ENCODE measurements around the gene KAZN.

Gene KAZN

DNA sequence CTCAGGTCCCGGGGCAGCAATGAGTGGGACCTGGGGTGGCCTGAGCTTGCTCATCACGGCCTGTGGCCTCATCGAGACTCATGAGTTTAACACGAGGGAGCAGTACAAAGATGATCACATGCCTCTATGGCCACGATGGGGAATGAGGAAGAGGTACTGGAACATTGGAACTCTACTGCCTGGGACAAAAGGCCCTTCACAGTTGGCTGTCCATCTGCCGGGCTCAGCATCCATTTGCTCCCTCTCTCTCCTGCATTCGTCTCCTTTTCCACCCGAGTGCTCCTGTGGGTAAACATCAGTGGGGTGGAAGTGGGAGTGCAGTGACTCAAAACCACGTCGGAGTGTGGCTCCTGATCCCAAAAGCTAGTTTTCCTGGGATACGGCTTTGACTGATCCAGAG is 124.9 kb downstream of the KAZN start:
- H3K23ac ChIP-seq (ENCODE audit: low read length) = no peak overlapping the region
- H2BK5ac ChIP-seq (ENCODE audit: low read depth, low read length, poor library complexity) = no peak overlapping the region
- no peak overlapping the region for H3K9ac ChIP-seq (ENCODE audit: low read length)
- H3K27ac ChIP-seq (ENCODE audit: low read depth, low read length) = no peak overlapping the region
- no peak for DNase-seq
- peaks cover 2% of the 10 kb centered on the region for H3K9me3 ChIP-seq (ENCODE audit: insufficient read depth, low read depth, low read length)
- no peak overlapping the region for H4K91ac ChIP-seq (ENCODE audit: low read depth, low read length)
- no peak overlapping the region for H2AFZ ChIP-seq (ENCODE audit: insufficient read depth, low read length, poor library complexity)
- no peak overlapping the region for H3K4me3 ChIP-seq (ENCODE audit: low read depth, low read length)
- no peaks in the 10 kb centered on the region for H3K79me2 ChIP-seq (ENCODE audit: control insufficient read depth, insufficient read depth, low read length, poor library complexity)
- no peak overlapping the region for H3K18ac ChIP-seq (ENCODE audit: low read length)
- no peak overlapping the region for H3K4ac ChIP-seq (ENCODE audit: low read depth, low read length)
- no peak overlapping the region for H2BK120ac ChIP-seq (ENCODE audit: insufficient read depth, low read length, poor library complexity)
- H4K8ac ChIP-seq (ENCODE audit: low read depth, low read length) = no peak overlapping the region
- no peak overlapping the region for H3K14ac ChIP-seq (ENCODE audit: low read length)
- H3K27me3 ChIP-seq (ENCODE audit: insufficient read depth, low read length) = no peaks in the 10 kb centered on the region
- H3K36me3 ChIP-seq (ENCODE audit: control insufficient read depth in 1 of 2, insufficient read depth in 2 of 2, low read length in 2 of 2) = no peaks in the 10 kb centered on the region
- H3K4me1 ChIP-seq (ENCODE audit: control insufficient read depth in 1 of 2, insufficient read depth in 2 of 2, low read length in 2 of 2) = no peaks in the 10 kb centered on the region
- no peak overlapping the region for H3K4me2 ChIP-seq (ENCODE audit: low read length)
- no peak overlapping the region for H2BK12ac ChIP-seq (ENCODE audit: low read length)
- no CpG with 5 or more reads among the region's 11 CpGs for WGBS (ENCODE audit: extremely low coverage, insufficient coverage, insufficient read length)
- H3K79me1 ChIP-seq (ENCODE audit: low read length) = no peaks in the 10 kb centered on the region
- H2AK5ac ChIP-seq (ENCODE audit: low read length) = no peak overlapping the region
- no peak overlapping the region for H4K12ac ChIP-seq (ENCODE audit: low read depth, low read length)

DNA sequence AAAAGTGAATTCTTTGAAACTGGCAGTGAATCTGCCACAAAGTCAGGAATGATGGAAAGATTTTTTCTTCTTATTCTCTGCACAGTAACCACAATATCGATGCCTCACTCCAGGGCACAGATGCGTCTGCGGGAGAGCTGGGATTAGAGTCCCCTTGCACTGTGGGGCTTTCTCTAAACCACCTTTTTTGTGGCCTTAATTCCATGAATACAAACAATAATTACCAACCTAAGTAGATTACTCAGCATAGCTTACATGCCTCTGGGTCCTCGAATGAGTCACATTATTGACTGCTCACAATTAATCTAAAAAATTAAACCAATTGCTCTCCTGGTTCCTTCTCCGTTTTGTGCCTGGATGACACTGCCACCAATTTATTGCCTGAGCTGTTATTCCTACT is 125.8 kb downstream of the KAZN start:
- no peak overlapping the region for H4K8ac ChIP-seq (ENCODE audit: low read depth, low read length)
- H2AFZ ChIP-seq (ENCODE audit: insufficient read depth, low read length, poor library complexity) = no peak overlapping the region
- no peaks in the 10 kb centered on the region for H3K4me1 ChIP-seq (ENCODE audit: control insufficient read depth in 1 of 2, insufficient read depth in 2 of 2, low read length in 2 of 2)
- no peak overlapping the region for H3K14ac ChIP-seq (ENCODE audit: low read length)
- no peaks in the 10 kb centered on the region for H3K36me3 ChIP-seq (ENCODE audit: control insufficient read depth in 1 of 2, insufficient read depth in 2 of 2, low read length in 2 of 2)
- no peak overlapping the region for H3K4ac ChIP-seq (ENCODE audit: low read depth, low read length)
- no peak overlapping the region for H3K27ac ChIP-seq (ENCODE audit: low read depth, low read length)
- H2BK5ac ChIP-seq (ENCODE audit: low read depth, low read length, poor library complexity) = no peak overlapping the region
- H3K9me3 ChIP-seq (ENCODE audit: insufficient read depth, low read depth, low read length) = peaks cover 2% of the 10 kb centered on the region
- no peak overlapping the region for H3K4me2 ChIP-seq (ENCODE audit: low read length)
- H2BK120ac ChIP-seq (ENCODE audit: insufficient read depth, low read length, poor library complexity) = no peak overlapping the region
- no peak overlapping the region for H4K12ac ChIP-seq (ENCODE audit: low read depth, low read length)
- H3K79me1 ChIP-seq (ENCODE audit: low read length) = no peaks in the 10 kb centered on the region
- no peak overlapping the region for H3K23ac ChIP-seq (ENCODE audit: low read length)
- H2AK5ac ChIP-seq (ENCODE audit: low read length) = no peak overlapping the region
- whole genome bisulfite sequencing (ENCODE audit: extremely low coverage, insufficient coverage, insufficient read length) = no CpG with 5 or more reads among the region's 5 CpGs
- H3K79me2 ChIP-seq (ENCODE audit: control insufficient read depth, insufficient read depth, low read length, poor library complexity) = no peaks in the 10 kb centered on the region
- no peaks in the 10 kb centered on the region for H3K27me3 ChIP-seq (ENCODE audit: insufficient read depth, low read length)
- no peak overlapping the region for H2BK12ac ChIP-seq (ENCODE audit: low read length)
- DNase-seq = peak in 1 of 2 donors; percentile 11
- no peak overlapping the region for H3K18ac ChIP-seq (ENCODE audit: low read length)
- no peak overlapping the region for H3K4me3 ChIP-seq (ENCODE audit: low read depth, low read length)
- H3K9ac ChIP-seq (ENCODE audit: low read length) = no peak overlapping the region
- H4K91ac ChIP-seq (ENCODE audit: low read depth, low read length) = no peak overlapping the region

DNA sequence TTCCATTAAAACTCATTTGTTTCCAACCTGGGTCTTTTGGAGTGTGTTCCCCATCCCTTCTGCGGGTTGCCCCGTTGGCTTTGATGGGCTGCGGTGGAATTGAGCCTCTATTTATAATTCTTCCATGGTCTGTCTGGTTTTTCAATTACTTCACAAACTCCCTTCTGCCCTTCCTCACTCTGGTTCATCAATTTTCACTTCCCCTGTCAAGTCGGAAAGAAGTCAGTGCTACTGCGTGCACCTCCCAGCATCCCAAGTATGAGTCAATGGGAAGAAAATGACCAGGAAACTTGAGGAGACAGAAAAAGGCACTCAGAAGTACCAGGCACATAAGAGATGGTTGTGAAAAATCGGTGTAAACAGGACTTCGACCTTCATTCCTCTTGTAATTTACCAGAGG is 126.2 kb downstream of the KAZN start:
- Histone ChIP-seq H3K4ac (ENCODE audit: low read depth, low read length) (no peak overlapping the region), H3K14ac (ENCODE audit: low read length) (no peak overlapping the region), H4K91ac (ENCODE audit: low read depth, low read length) (no peak overlapping the region), H3K4me1 (ENCODE audit: control insufficient read depth in 1 of 2, insufficient read depth in 2 of 2, low read length in 2 of 2) (no peaks in the 10 kb centered on the region), H3K18ac (ENCODE audit: low read length) (no peak overlapping the region), H3K4me2 (ENCODE audit: low read length) (no peak overlapping the region), H4K8ac (ENCODE audit: low read depth, low read length) (no peak overlapping the region), H3K79me1 (ENCODE audit: low read length) (no peaks in the 10 kb centered on the region), H2BK120ac (ENCODE audit: insufficient read depth, low read length, poor library complexity) (no peak overlapping the region), H4K12ac (ENCODE audit: low read depth, low read length) (no peak overlapping the region), H3K23ac (ENCODE audit: low read length) (no peak overlapping the region), H2BK12ac (ENCODE audit: low read length) (no peak overlapping the region), H2AK5ac (ENCODE audit: low read length) (no peak overlapping the region), H3K4me3 (ENCODE audit: low read depth, low read length) (no peak overlapping the region), H3K79me2 (ENCODE audit: control insufficient read depth, insufficient read depth, low read length, poor library complexity) (no peaks in the 10 kb centered on the region), H2BK5ac (ENCODE audit: low read depth, low read length, poor library complexity) (no peak overlapping the region), H3K9me3 (ENCODE audit: insufficient read depth, low read depth, low read length) (peaks cover 2% of the 10 kb centered on the region), H3K36me3 (ENCODE audit: control insufficient read depth in 1 of 2, insufficient read depth in 2 of 2, low read length in 2 of 2) (no peaks in the 10 kb centered on the region), H2AFZ (ENCODE audit: insufficient read depth, low read length, poor library complexity) (no peak overlapping the region), H3K27me3 (ENCODE audit: insufficient read depth, low read length) (no peaks in the 10 kb centered on the region), H3K27ac (ENCODE audit: low read depth, low read length) (no peak overlapping the region), H3K9ac (ENCODE audit: low read length) (no peak overlapping the region)
- DNase-seq = no peak
- no CpG with 5 or more reads among the region's 7 CpGs for WGBS (ENCODE audit: extremely low coverage, insufficient coverage, insufficient read length)

DNA sequence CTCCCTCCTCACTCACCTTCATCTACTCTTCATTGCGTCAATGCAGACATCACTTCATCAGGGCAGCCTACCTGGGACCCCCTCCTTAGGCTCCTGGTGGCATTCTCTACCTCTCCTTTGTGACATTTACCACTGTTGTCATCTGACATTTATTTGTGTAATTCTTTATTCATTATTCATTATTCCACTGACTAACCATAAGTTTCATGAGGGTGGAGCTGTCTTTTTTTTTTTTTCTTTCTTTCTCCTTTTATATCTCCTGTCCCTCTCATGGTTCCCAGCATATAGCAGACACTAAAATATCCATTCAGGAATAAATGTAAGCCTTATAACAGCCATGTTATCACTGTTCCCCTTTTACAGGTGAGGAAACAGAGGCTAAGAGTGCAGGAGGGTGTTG is 126.8 kb downstream of the KAZN start:
- Histone ChIP-seq H3K9ac (ENCODE audit: low read length) (no peak overlapping the region), H3K9me3 (ENCODE audit: insufficient read depth, low read depth, low read length) (no peaks in the 10 kb centered on the region), H3K23ac (ENCODE audit: low read length) (no peak overlapping the region), H2BK12ac (ENCODE audit: low read length) (no peak overlapping the region), H3K4me1 (ENCODE audit: control insufficient read depth in 1 of 2, insufficient read depth in 2 of 2, low read length in 2 of 2) (no peaks in the 10 kb centered on the region), H4K91ac (ENCODE audit: low read depth, low read length) (no peak overlapping the region), H2BK120ac (ENCODE audit: insufficient read depth, low read length, poor library complexity) (no peak overlapping the region), H2BK5ac (ENCODE audit: low read depth, low read length, poor library complexity) (no peak overlapping the region), H3K36me3 (ENCODE audit: control insufficient read depth in 1 of 2, insufficient read depth in 2 of 2, low read length in 2 of 2) (no peaks in the 10 kb centered on the region), H2AK5ac (ENCODE audit: low read length) (no peak overlapping the region), H3K18ac (ENCODE audit: low read length) (no peak overlapping the region), H3K79me2 (ENCODE audit: control insufficient read depth, insufficient read depth, low read length, poor library complexity) (no peaks in the 10 kb centered on the region), H3K27ac (ENCODE audit: low read depth, low read length) (no peak overlapping the region), H3K14ac (ENCODE audit: low read length) (no peak overlapping the region), H3K4me3 (ENCODE audit: low read depth, low read length) (no peak overlapping the region), H2AFZ (ENCODE audit: insufficient read depth, low read length, poor library complexity) (no peak overlapping the region), H3K4ac (ENCODE audit: low read depth, low read length) (no peak overlapping the region), H3K27me3 (ENCODE audit: insufficient read depth, low read length) (no peaks in the 10 kb centered on the region), H4K8ac (ENCODE audit: low read depth, low read length) (no peak overlapping the region), H4K12ac (ENCODE audit: low read depth, low read length) (no peak overlapping the region), H3K79me1 (ENCODE audit: low read length) (no peaks in the 10 kb centered on the region), H3K4me2 (ENCODE audit: low read length) (no peak overlapping the region)
- DNase-seq = no peak
- WGBS (ENCODE audit: extremely low coverage, insufficient coverage, insufficient read length) = no CpG with 5 or more reads among the region's 1 CpG
